Natural killer cell (primary cell): Measurements from ENCODE around the gene CHST11. TPM values are rescaled to one million over a fixed set of nuclear protein-coding genes. Genes with fewer than 3 reads are reported as not detected.

ENCODE experiments used
- ATAC-seq, 3 donors: fragments of 150-1000 bp in 2 of 3; fragments of 200-7000 bp in 1 of 3; cut with Tn5 transposase; 1 replicate in 1 of 3; 2 replicates in 2 of 3; pipeline ENCODE4 v1.10.0; 2021; ENCODE audit warnings: mild to moderate bottlenecking in 2 of 3, moderate library complexity in 2 of 3
- DNase-seq, 2 donors: peaks; one replicate each; pipeline versions ENCODE4 v3.0.0 to v3.0.0-alpha.2; 2013 to 2021; ENCODE audit warnings: mixed read lengths in 1 of 2
- H3K27ac ChIP-seq: one replicate; pipeline ENCODE4 v1.5.1; 2013; ENCODE audit warnings: mild to moderate bottlenecking, low read length
- H3K27me3 ChIP-seq: one replicate; pipeline ENCODE4 v1.6.1; 2013; ENCODE audit warnings: low read length; ENCODE audit not compliant: control insufficient read depth, insufficient read depth
- H3K36me3 ChIP-seq: one replicate; pipeline ENCODE4 v1.6.1; 2013; ENCODE audit warnings: low read length; ENCODE audit not compliant: control insufficient read depth, insufficient read depth
- H3K4me1 ChIP-seq: one replicate; pipeline ENCODE4 v1.6.1; 2013; ENCODE audit warnings: low read length; ENCODE audit not compliant: control insufficient read depth, insufficient read depth
- H3K4me3 ChIP-seq: one replicate; pipeline ENCODE4 v1.5.1; 2013; ENCODE audit warnings: low read length
- H3K9me3 ChIP-seq: one replicate; pipeline ENCODE4 v1.6.1; 2013; ENCODE audit warnings: low read length; ENCODE audit not compliant: control insufficient read depth, insufficient read depth
- H3K27ac Mint-ChIP-seq, 2 donors: one replicate each; pipeline ENCODE4 v1.8.0; 2022; ENCODE audit warnings: mild to moderate bottlenecking in 2 of 2, mixed read lengths in 2 of 2, moderate library complexity in 1 of 2
- H3K27me3 Mint-ChIP-seq, 2 donors: one replicate each; pipeline ENCODE4 v1.8.0; 2022; ENCODE audit warnings: low read depth in 2 of 2, mixed read lengths in 2 of 2
- H3K36me3 Mint-ChIP-seq: one replicate; pipeline ENCODE4 v1.8.0; 2022; ENCODE audit warnings: mixed read lengths
- H3K4me1 Mint-ChIP-seq, 2 donors: one replicate each; pipeline ENCODE4 v1.8.0; 2022; ENCODE audit warnings: mixed read lengths in 2 of 2
- H3K4me3 Mint-ChIP-seq: one replicate; pipeline ENCODE4 v1.8.0; 2022; ENCODE audit warnings: mild to moderate bottlenecking, moderate library complexity, mixed read lengths
- H3K9me3 Mint-ChIP-seq, 2 donors: one replicate each; pipeline ENCODE4 v1.8.0; 2022; ENCODE audit warnings: mixed read lengths in 2 of 2
- WGBS: methylation state at CpG from one replicate; pipeline ENCODE4 v1.1.7; 2013; ENCODE audit warnings: missing lambda C conversion rate; ENCODE audit not compliant: insufficient coverage; 5-methylcytosine and 5-hydroxymethylcytosine counted together
- intact Hi-C: fragments of 100-400 bp; cut with micrococcal nuclease; formaldehyde crosslinking; loops from one replicate; pipeline ENCODE4 v1.14.2; 2022
- total RNA-seq, 4 donors: library from RNA; stranded (reverse); fragments of 120-200 nt in 1 of 4; gene quantifications; one replicate each; pipeline versions ENCODE4 v1.2.3 to v1.2.4, GENCODE V29; 2013 to 2022
- TF ChIP-seq, protein P1 (sequence below): fragments of 200-600 bp; IDR thresholded peaks from one replicate; pipeline ENCODE4 v1.8.0; 2022; ENCODE audit warnings: antibody characterized with exemption

CHST11 gene
- total RNA-seq, 3 donors from 2014 or later (not counting 1 experiment from before 2014, with no cell fraction given), result 85.3 to 118 (median 96.1) TPM

- Mint-ChIP-seq H3K9me3 (no peaks in the 10 kb centered on the region), H3K27me3 (peaks cover 10 to 14% of the 10 kb centered on the region in 2 donors), H3K36me3 (no peaks in the 10 kb centered on the region), H3K4me3 (no peak overlapping the region), H3K4me1 (no peaks in the 10 kb centered on the region), H3K27ac (no peak overlapping the region)
- intact Hi-C loops, result no loop called here
- H3K4me1 ChIP-seq, result no peaks in the 10 kb centered on the region
- no peak overlapping the region for H3K4me3 ChIP-seq
- no peaks in the 10 kb centered on the region for H3K36me3 ChIP-seq
- WGBS, result 95% methylated on average over 2 of the region's 5 CpGs
- H3K27ac ChIP-seq, result no peak overlapping the region
- ATAC-seq, result no peak
- DNase-seq, result no peak
- TF ChIP-seq, protein P1, sequence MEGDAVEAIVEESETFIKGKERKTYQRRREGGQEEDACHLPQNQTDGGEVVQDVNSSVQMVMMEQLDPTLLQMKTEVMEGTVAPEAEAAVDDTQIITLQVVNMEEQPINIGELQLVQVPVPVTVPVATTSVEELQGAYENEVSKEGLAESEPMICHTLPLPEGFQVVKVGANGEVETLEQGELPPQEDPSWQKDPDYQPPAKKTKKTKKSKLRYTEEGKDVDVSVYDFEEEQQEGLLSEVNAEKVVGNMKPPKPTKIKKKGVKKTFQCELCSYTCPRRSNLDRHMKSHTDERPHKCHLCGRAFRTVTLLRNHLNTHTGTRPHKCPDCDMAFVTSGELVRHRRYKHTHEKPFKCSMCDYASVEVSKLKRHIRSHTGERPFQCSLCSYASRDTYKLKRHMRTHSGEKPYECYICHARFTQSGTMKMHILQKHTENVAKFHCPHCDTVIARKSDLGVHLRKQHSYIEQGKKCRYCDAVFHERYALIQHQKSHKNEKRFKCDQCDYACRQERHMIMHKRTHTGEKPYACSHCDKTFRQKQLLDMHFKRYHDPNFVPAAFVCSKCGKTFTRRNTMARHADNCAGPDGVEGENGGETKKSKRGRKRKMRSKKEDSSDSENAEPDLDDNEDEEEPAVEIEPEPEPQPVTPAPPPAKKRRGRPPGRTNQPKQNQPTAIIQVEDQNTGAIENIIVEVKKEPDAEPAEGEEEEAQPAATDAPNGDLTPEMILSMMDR, result no peak
- H3K27me3 ChIP-seq, result no peaks in the 10 kb centered on the region
- H3K9me3 ChIP-seq, result no peaks in the 10 kb centered on the region
Measured at GRCh38 chr12:104446646-104447421, 9.9 kb upstream of the CHST11 start.

GRCh38 chr12:104448031-104448430 lies 8.7 kb upstream of the CHST11 start:
- no peak overlapping the region for H3K27ac ChIP-seq
- H3K27ac Mint-ChIP-seq, result no peak overlapping the region

DNA sequence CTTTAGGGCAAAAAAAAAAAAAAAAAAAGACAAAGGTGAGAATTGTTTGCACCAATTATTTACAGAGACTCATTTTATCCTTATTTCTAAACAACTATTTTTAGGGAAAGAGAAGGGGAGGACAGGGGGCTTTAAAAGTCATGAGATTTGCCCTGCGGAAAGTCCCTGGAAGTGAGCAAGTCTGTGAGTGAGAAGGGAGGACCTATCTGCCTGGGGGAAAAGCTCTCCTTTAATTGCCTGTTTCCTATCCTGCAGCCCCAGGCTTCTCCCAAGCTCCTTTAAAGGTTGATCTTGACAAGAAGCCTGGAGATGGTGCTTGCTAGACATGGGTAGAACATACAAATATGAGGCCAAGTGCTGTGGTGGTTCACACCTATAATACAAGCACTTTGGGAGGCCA lies 8.3 kb upstream of the CHST11 start:
- DNase-seq, result no peak
- H3K9me3 Mint-ChIP-seq, result no peaks in the 10 kb centered on the region
- H3K4me3 Mint-ChIP-seq, result no peak overlapping the region
- intact Hi-C loops, result no loop called here
- H3K27me3 ChIP-seq, result no peaks in the 10 kb centered on the region
- no peak for ATAC-seq
- H3K4me1 ChIP-seq, result no peaks in the 10 kb centered on the region
- H3K4me3 ChIP-seq, result no peak overlapping the region
- H3K36me3 Mint-ChIP-seq, result no peaks in the 10 kb centered on the region
- peaks cover 2% of the 10 kb centered on the region in 2 donors for H3K4me1 Mint-ChIP-seq
- H3K9me3 ChIP-seq, result no peaks in the 10 kb centered on the region
- WGBS, result 100% methylated on average over 1 of the region's 1 CpG
- H3K27me3 Mint-ChIP-seq, result peaks cover 14 to 15% of the 10 kb centered on the region in 2 donors
- TF ChIP-seq, protein P1, result no peak
- no peak overlapping the region for H3K27ac ChIP-seq
- H3K36me3 ChIP-seq, result no peaks in the 10 kb centered on the region
- H3K27ac Mint-ChIP-seq, result no peak overlapping the region

More at GRCh38 chr12:104448031-104448430, 8.7 kb upstream of the CHST11 start:
- H3K4me1 Mint-ChIP-seq, result no peaks in the 10 kb centered on the region
- H3K4me3 Mint-ChIP-seq, result no peak overlapping the region
- ATAC-seq (no peak), DNase-seq (no peak)
- no peaks in the 10 kb centered on the region for H3K27me3 ChIP-seq
- H3K4me1 ChIP-seq, result no peaks in the 10 kb centered on the region
- WGBS, result 79% methylated on average over 5 of the region's 5 CpGs
- H3K36me3 ChIP-seq, result no peaks in the 10 kb centered on the region
- H3K4me3 ChIP-seq, result no peak overlapping the region
- intact Hi-C loops, result no loop called here
- H3K9me3 Mint-ChIP-seq, result no peaks in the 10 kb centered on the region
- peaks cover 14 to 15% of the 10 kb centered on the region in 2 donors for H3K27me3 Mint-ChIP-seq
- no peaks in the 10 kb centered on the region for H3K36me3 Mint-ChIP-seq
- TF ChIP-seq, protein P1, result no peak
- H3K9me3 ChIP-seq, result no peaks in the 10 kb centered on the region

GRCh38 chr12:104450700-104451099 lies 6.0 kb upstream of the CHST11 start:
- H3K27me3 Mint-ChIP-seq, result peaks cover 0 to 9% of the 10 kb centered on the region in 2 donors
- TF ChIP-seq, protein P1, result no peak
- Histone ChIP-seq H3K9me3 (no peaks in the 10 kb centered on the region), H3K4me1 (no peaks in the 10 kb centered on the region), H3K4me3 (no peak overlapping the region), H3K27me3 (no peaks in the 10 kb centered on the region), H3K27ac (no peak overlapping the region), H3K36me3 (no peaks in the 10 kb centered on the region)
- H3K27ac Mint-ChIP-seq, result no peak overlapping the region
- ATAC-seq, result no peak
- peaks cover 5 to 12% of the 10 kb centered on the region in 2 donors for H3K4me1 Mint-ChIP-seq
- DNase-seq, result no peak
- no peaks in the 10 kb centered on the region for H3K36me3 Mint-ChIP-seq
- H3K9me3 Mint-ChIP-seq, result no peaks in the 10 kb centered on the region
- intact Hi-C loops, result no loop called here
- H3K4me3 Mint-ChIP-seq, result no peak overlapping the region
